Esophagus squamous epithelium (tissue), 4 donors: ENCODE results near the gene LPIN2.

Source experiments
- CTCF ChIP-seq, 6 experiments: fragments of 450-650 bp in 4 of 6; fragments of 200-600 bp in 2 of 6; sonication (generic) in 2 of 6; IDR thresholded peaks; one replicate each; pipeline ENCODE4 v1.5.1; 2016 to 2019; ENCODE audit warnings: antibody characterized with exemption in 6 of 6, mild to moderate bottlenecking in 4 of 6, moderate library complexity in 4 of 6
- POLR2A ChIP-seq, 4 donors: fragments of 450-650 bp; IDR thresholded peaks; one replicate each; pipeline ENCODE4 v1.6.1; 2017; ENCODE audit warnings: antibody characterized with exemption in 4 of 4, mild to moderate bottlenecking in 4 of 4, moderate library complexity in 3 of 4

GRCh38 chr18:2987876-2988790 is 24.8 kb downstream of the LPIN2 start:
- no peak for TF ChIP-seq CTCF (IDR thresholded peaks at IDR 0.05)
- no peak for TF ChIP-seq POLR2A (IDR thresholded peaks at IDR 0.05)
